Neuronal stem cell (in vitro differentiated cells): ENCODE measurements around the gene FRY.

Source experiments
- DNase-seq: peaks from one replicate; pipeline ENCODE4 v3.0.0-alpha.2; 2013; ENCODE audit warnings: low spot score
- H2AFZ ChIP-seq: one replicate; pipeline ENCODE4 v1.6.1; 2013; ENCODE audit warnings: mild to moderate bottlenecking, low read length, inconsistent platforms
- H2AK5ac ChIP-seq: 2 replicates; pipeline ENCODE4 v1.6.1; 2013; ENCODE audit warnings: low read depth, mild to moderate bottlenecking, inconsistent platforms, low read length, moderate library complexity, mixed read lengths
- H2BK120ac ChIP-seq: 2 replicates; pipeline ENCODE4 v1.6.1; 2013; ENCODE audit warnings: low read depth, mild to moderate bottlenecking, inconsistent platforms, low read length, moderate library complexity, mixed read lengths
- H2BK12ac ChIP-seq: one replicate; pipeline ENCODE4 v1.6.1; 2013; ENCODE audit warnings: low read length, inconsistent platforms
- H2BK15ac ChIP-seq: 2 replicates; pipeline ENCODE4 v1.6.1; 2013; ENCODE audit warnings: mild to moderate bottlenecking, low read length, inconsistent platforms, mixed read lengths
- H2BK5ac ChIP-seq: one replicate; pipeline ENCODE4 v1.6.1; 2013; ENCODE audit warnings: inconsistent platforms, mild to moderate bottlenecking, low read length, moderate library complexity
- H3K14ac ChIP-seq: one replicate; pipeline ENCODE4 v1.6.1; 2013; ENCODE audit warnings: low read length, inconsistent platforms
- H3K18ac ChIP-seq: 2 replicates; pipeline ENCODE4 v1.6.1; 2013; ENCODE audit warnings: low read length, inconsistent platforms
- H3K23ac ChIP-seq: 2 replicates; pipeline ENCODE4 v1.6.1; 2013; ENCODE audit warnings: low read depth, mild to moderate bottlenecking, mixed read lengths, low read length, inconsistent platforms; ENCODE audit not compliant: poor library complexity
- H3K27ac ChIP-seq: replicated peaks from 3 replicates; pipeline ENCODE4 v1.5.1; 2013; ENCODE audit warnings: low read length, inconsistent platforms
- H3K27me3 ChIP-seq, 3 experiments: 2 replicates each; pipeline ENCODE4 v1.6.1; 2013; ENCODE audit warnings: low read length in 3 of 3, mild to moderate bottlenecking in 2 of 3, inconsistent platforms in 1 of 3, low read depth in 1 of 3, mixed read lengths in 1 of 3, moderate library complexity in 1 of 3; ENCODE audit not compliant: control insufficient read depth in 3 of 3, insufficient read depth in 3 of 3
- H3K36me3 ChIP-seq, 2 donors: replicated peaks in 1 of 2; 2 replicates each; pipeline ENCODE4 v1.6.1; 2013; ENCODE audit warnings: low read length in 2 of 2; ENCODE audit not compliant: control insufficient read depth in 2 of 2, insufficient read depth in 2 of 2
- H3K4ac ChIP-seq: 2 replicates; pipeline ENCODE4 v1.6.1; 2013; ENCODE audit warnings: inconsistent platforms, mild to moderate bottlenecking, low read length, moderate library complexity
- H3K4me1 ChIP-seq, 2 donors: 1 replicate in 1 of 2; 2 replicates in 1 of 2; pipeline ENCODE4 v1.6.1; 2013; ENCODE audit warnings: low read length in 2 of 2, low read depth in 1 of 2; ENCODE audit not compliant: control insufficient read depth in 2 of 2, insufficient read depth in 1 of 2
- H3K4me2 ChIP-seq: one replicate; pipeline ENCODE4 v1.6.1; 2013; ENCODE audit warnings: mild to moderate bottlenecking, low read length, inconsistent platforms; ENCODE audit not compliant: insufficient read depth, poor library complexity, severe bottlenecking
- H3K4me3 ChIP-seq, 2 donors: 2 replicates each; pipeline ENCODE4 v1.5.1; 2013; ENCODE audit warnings: low read length in 2 of 2, mild to moderate bottlenecking in 2 of 2, inconsistent platforms in 1 of 2, moderate library complexity in 1 of 2
- H3K79me1 ChIP-seq: one replicate; pipeline ENCODE4 v1.6.1; 2013; ENCODE audit warnings: low read depth, mild to moderate bottlenecking, inconsistent platforms, low read length, moderate library complexity
- H3K9ac ChIP-seq: one replicate; pipeline ENCODE4 v1.6.1; 2013; ENCODE audit warnings: mild to moderate bottlenecking, low read depth, low read length, inconsistent platforms; ENCODE audit not compliant: poor library complexity
- H3K9me3 ChIP-seq, 2 donors: replicated peaks in 1 of 2; 2 replicates each; pipeline versions ENCODE3 to v1.6.1; 2013; ENCODE audit warnings: low read length in 2 of 2, mild to moderate bottlenecking in 2 of 2, inconsistent platforms in 1 of 2, low read depth in 1 of 2, mixed read lengths in 1 of 2, moderate library complexity in 1 of 2; ENCODE audit not compliant: control insufficient read depth in 2 of 2, insufficient read depth in 1 of 2
- H4K8ac ChIP-seq: one replicate; pipeline ENCODE4 v1.6.1; 2013; ENCODE audit warnings: low read depth, mild to moderate bottlenecking, inconsistent platforms, low read length, moderate library complexity
- H4K91ac ChIP-seq: one replicate; pipeline ENCODE4 v1.6.1; 2013; ENCODE audit warnings: low read length, low read depth, mild to moderate bottlenecking, inconsistent platforms; ENCODE audit not compliant: poor library complexity
- WGBS, 2 donors: extraction: QIAGEN DNeasy Blood & Tissue Kit; methylation state at CpG; one replicate each; pipeline ENCODE4 v1.1.7; 2013; ENCODE audit warnings: missing lambda C conversion rate in 2 of 2, mixed read lengths in 1 of 2; ENCODE audit not compliant: insufficient read length in 2 of 2, insufficient replicate concordance in 1 of 2; ENCODE audit errors: extremely low coverage in 2 of 2; 5-methylcytosine and 5-hydroxymethylcytosine counted together

The FRY gene

DNA sequence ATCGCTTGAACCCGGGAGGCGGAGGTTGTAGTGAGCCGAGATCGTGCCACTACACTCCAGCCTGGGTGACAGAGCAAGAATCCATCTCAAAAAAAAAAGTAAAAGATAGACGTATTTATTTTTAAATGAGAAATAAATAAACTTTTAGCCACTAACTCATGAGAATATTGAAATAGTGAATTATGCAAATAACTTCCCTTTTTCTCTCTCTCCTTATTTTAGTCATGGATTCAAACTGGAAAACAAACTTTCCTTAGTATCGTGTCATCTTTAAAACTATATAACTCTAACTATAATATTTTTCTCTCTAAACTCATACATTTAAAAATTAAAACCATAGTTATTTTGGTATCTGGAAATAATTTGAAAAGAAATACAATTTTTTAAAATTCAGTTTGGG, 96.1 kb downstream of the FRY start:
- Histone ChIP-seq H3K18ac (no peak overlapping the region), H3K4ac (no peak overlapping the region), H3K36me3 (no peaks in the 10 kb centered on the region), H3K4me3 (no peak overlapping the region), H3K23ac (no peak overlapping the region), H2AK5ac (no peak overlapping the region), H2BK12ac (no peak overlapping the region), H2BK15ac (no peak overlapping the region), H3K27me3 (no peaks in the 10 kb centered on the region), H3K4me1 (no peaks in the 10 kb centered on the region), H3K79me1 (no peaks in the 10 kb centered on the region), H2AFZ (no peak overlapping the region), H2BK120ac (no peak overlapping the region), H3K27ac (no peak overlapping the region), H3K9me3 (no peaks in the 10 kb centered on the region), H3K14ac (no peak overlapping the region), H2BK5ac (no peak overlapping the region), H3K9ac (no peak overlapping the region), H3K4me2 (no peak overlapping the region), H4K91ac (no peak overlapping the region), H4K8ac (no peak overlapping the region)
- 100% methylated on average over 1 of the region's 7 CpGs; no CpG with 5 or more reads in 1 of the 2 donors for WGBS, 2 donors
- DNase-seq = no peak

DNA sequence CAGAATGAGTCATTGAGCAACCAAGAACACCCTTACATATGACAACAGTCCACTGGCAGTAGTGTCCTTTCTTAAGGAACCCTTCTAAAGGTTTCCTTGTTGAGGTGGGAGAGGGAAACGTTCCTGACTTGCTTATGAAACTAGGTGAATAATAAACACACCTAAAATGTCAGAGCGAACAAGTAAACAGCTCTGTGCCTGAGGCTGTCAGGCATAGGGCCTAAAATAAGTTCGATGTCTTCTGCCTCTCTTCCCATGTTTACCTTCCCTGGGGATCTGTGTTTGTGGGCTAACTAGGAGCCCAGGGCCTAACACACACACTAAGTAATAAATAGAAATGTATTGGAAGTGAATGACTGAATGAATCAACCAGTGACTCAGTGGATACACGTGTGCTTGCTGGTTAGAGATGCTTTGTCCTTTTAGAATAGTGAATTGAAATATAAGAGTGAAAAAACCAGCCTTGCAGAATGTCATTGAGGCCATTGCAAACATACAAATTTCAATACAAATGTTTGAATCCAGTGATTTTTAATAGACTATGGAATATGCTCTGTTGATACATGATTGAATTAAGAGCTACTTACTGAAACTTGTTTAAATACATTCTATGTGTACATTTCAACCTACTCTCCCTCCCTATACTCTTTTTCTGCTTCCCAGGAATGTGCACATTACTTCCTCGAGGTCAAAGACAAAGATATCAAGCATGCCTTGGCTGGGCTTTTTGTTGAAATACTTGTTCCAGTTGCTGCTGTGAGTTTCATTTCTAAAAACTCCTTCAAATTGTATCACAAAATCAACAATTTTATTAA, 102.9 kb downstream of the FRY start:
- H2BK15ac ChIP-seq = no peak overlapping the region
- H3K27ac ChIP-seq = no peak overlapping the region
- no peak overlapping the region for H2AK5ac ChIP-seq
- no peak overlapping the region for H2BK120ac ChIP-seq
- H3K4ac ChIP-seq = no peak overlapping the region
- no peaks in the 10 kb centered on the region for H3K9me3 ChIP-seq
- no peak overlapping the region for H2AFZ ChIP-seq
- H3K27me3 ChIP-seq = no peaks in the 10 kb centered on the region
- no peak overlapping the region for H3K4me2 ChIP-seq
- no peak overlapping the region for H3K18ac ChIP-seq
- H2BK12ac ChIP-seq = no peak overlapping the region
- H3K79me1 ChIP-seq = no peaks in the 10 kb centered on the region
- no peak overlapping the region for H3K4me3 ChIP-seq
- H3K36me3 ChIP-seq = peaks cover 0 to 2% of the 10 kb centered on the region in 2 donors
- no peak overlapping the region for H2BK5ac ChIP-seq
- no peak overlapping the region for H3K14ac ChIP-seq
- no peak overlapping the region for H4K8ac ChIP-seq
- H3K23ac ChIP-seq = no peak overlapping the region
- no peak for DNase-seq
- H4K91ac ChIP-seq = no peak overlapping the region
- H3K4me1 ChIP-seq = no peaks in the 10 kb centered on the region
- WGBS, 2 donors = no CpG with 5 or more reads among the region's 5 CpGs
- H3K9ac ChIP-seq = no peak overlapping the region

DNA sequence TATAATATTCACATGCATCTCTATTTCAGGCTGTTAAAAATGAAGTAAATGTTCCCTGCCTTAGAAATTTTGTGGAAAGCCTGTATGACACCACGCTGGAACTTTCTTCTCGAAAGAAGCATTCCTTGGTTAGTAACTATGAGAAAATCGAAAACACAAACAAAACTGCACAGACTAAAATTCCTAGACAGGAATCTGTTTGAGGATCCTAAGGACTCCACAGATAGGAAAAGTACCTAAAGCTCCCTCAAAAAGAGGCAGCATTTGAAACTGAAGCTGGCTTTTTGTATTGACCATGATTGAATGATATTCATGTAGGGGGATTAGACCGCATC, 103.4 kb downstream of the FRY start:
- Histone ChIP-seq H2BK15ac (no peak overlapping the region), H2AK5ac (no peak overlapping the region), H3K36me3 (peaks cover 0 to 2% of the 10 kb centered on the region in 2 donors), H3K27ac (no peak overlapping the region), H3K4me1 (no peaks in the 10 kb centered on the region), H3K23ac (no peak overlapping the region), H3K4me2 (no peak overlapping the region), H2BK5ac (no peak overlapping the region), H2BK12ac (no peak overlapping the region), H3K14ac (no peak overlapping the region), H4K91ac (no peak overlapping the region), H3K79me1 (no peaks in the 10 kb centered on the region), H3K27me3 (no peaks in the 10 kb centered on the region), H2BK120ac (no peak overlapping the region), H3K4ac (no peak overlapping the region), H3K9ac (no peak overlapping the region), H3K18ac (no peak overlapping the region), H3K4me3 (no peak overlapping the region), H3K9me3 (no peaks in the 10 kb centered on the region), H4K8ac (no peak overlapping the region), H2AFZ (no peak overlapping the region)
- DNase-seq = no peak
- no CpG with 5 or more reads among the region's 4 CpGs for WGBS, 2 donors

DNA sequence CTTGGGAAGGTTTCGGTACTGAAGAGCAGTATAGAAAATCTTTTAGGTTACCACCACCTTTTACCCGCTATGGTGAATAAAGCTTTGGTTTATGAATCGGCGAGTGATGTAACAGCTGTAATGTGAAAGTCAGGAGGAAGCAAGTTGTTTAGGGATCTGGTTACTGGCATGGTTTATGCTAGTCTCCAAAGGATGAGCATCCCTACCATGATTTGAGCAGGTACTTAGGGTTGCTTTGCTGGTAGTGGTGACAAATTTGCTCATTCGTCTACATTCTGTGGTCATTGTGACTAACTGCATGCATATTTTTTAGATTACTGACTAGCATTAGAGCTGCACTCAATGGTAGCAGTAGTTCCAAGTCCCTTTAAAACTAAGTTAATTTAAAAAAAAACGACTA, 104.1 kb downstream of the FRY start:
- Histone ChIP-seq H3K14ac (no peak overlapping the region), H3K23ac (no peak overlapping the region), H2BK120ac (no peak overlapping the region), H2BK15ac (no peak overlapping the region), H3K4ac (no peak overlapping the region), H2BK5ac (no peak overlapping the region), H3K4me3 (no peak overlapping the region), H3K27me3 (no peaks in the 10 kb centered on the region), H3K4me2 (no peak overlapping the region), H3K9ac (no peak overlapping the region), H3K27ac (no peak overlapping the region), H3K9me3 (no peaks in the 10 kb centered on the region), H4K91ac (no peak overlapping the region), H2AFZ (no peak overlapping the region), H3K79me1 (no peaks in the 10 kb centered on the region), H3K4me1 (no peaks in the 10 kb centered on the region), H3K36me3 (peaks cover 0 to 2% of the 10 kb centered on the region in 2 donors), H4K8ac (no peak overlapping the region), H2AK5ac (no peak overlapping the region), H3K18ac (no peak overlapping the region), H2BK12ac (no peak overlapping the region)
- DNase-seq = no peak
- no CpG with 5 or more reads among the region's 6 CpGs for WGBS, 2 donors
